ENCODE results near the gene ETS2. TPM values are rescaled to one million over a fixed set of nuclear protein-coding genes. Genes with fewer than 3 reads are reported as not detected.

ETS2 gene
- total RNA-seq, 1 experiment from 2014 or later = 132 TPM

DNA sequence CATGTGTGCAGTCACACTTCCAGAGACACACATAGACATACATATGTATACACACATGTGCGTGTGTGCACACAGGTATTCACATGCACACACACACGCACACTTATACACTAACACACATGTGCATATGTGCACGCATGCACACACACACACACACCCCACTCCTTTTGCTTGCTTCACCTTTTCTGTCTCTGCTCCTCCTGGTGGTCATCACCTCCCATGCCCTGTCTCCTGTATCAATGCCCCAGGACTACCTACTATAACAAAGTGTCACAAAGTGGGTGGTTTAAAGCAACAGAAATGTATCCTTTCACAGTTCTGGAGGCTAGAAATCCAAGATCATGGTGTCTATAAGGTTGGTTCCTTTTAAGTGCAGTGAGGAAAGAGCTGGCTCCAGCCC lies 27.4 kb downstream of the ETS2 start:
- TF ChIP-seq TCF7L2 (IDR thresholded peaks at IDR 0.05; ENCODE audit: low read depth, low read length) (no peak), SIN3A (IDR thresholded peaks at IDR 0.05; ENCODE audit: borderline replicate concordance, insufficient read depth, low read depth, low read length) (no peak), POLR2AphosphoS5 (IDR thresholded peaks at IDR 0.05; ENCODE audit: low read depth, low read length) (no peak)
- TF ChIP-seq, protein P1, sequence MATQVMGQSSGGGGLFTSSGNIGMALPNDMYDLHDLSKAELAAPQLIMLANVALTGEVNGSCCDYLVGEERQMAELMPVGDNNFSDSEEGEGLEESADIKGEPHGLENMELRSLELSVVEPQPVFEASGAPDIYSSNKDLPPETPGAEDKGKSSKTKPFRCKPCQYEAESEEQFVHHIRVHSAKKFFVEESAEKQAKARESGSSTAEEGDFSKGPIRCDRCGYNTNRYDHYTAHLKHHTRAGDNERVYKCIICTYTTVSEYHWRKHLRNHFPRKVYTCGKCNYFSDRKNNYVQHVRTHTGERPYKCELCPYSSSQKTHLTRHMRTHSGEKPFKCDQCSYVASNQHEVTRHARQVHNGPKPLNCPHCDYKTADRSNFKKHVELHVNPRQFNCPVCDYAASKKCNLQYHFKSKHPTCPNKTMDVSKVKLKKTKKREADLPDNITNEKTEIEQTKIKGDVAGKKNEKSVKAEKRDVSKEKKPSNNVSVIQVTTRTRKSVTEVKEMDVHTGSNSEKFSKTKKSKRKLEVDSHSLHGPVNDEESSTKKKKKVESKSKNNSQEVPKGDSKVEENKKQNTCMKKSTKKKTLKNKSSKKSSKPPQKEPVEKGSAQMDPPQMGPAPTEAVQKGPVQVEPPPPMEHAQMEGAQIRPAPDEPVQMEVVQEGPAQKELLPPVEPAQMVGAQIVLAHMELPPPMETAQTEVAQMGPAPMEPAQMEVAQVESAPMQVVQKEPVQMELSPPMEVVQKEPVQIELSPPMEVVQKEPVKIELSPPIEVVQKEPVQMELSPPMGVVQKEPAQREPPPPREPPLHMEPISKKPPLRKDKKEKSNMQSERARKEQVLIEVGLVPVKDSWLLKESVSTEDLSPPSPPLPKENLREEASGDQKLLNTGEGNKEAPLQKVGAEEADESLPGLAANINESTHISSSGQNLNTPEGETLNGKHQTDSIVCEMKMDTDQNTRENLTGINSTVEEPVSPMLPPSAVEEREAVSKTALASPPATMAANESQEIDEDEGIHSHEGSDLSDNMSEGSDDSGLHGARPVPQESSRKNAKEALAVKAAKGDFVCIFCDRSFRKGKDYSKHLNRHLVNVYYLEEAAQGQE (IDR thresholded peaks at IDR 0.05; ENCODE audit: insufficient read depth in 1 of 2, low read depth in 2 of 2, low read length in 1 of 2) = no peak
- TF ChIP-seq, protein P2, sequence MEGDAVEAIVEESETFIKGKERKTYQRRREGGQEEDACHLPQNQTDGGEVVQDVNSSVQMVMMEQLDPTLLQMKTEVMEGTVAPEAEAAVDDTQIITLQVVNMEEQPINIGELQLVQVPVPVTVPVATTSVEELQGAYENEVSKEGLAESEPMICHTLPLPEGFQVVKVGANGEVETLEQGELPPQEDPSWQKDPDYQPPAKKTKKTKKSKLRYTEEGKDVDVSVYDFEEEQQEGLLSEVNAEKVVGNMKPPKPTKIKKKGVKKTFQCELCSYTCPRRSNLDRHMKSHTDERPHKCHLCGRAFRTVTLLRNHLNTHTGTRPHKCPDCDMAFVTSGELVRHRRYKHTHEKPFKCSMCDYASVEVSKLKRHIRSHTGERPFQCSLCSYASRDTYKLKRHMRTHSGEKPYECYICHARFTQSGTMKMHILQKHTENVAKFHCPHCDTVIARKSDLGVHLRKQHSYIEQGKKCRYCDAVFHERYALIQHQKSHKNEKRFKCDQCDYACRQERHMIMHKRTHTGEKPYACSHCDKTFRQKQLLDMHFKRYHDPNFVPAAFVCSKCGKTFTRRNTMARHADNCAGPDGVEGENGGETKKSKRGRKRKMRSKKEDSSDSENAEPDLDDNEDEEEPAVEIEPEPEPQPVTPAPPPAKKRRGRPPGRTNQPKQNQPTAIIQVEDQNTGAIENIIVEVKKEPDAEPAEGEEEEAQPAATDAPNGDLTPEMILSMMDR (IDR thresholded peaks at IDR 0.05) = no peak
- in situ Hi-C loops (cut with HindIII; ENCODE audit: low pct_unique_long_range_greater_than_20kb, low sequenced_read_pairs) (no loop called here), intact Hi-C loops (cut with micrococcal nuclease; ENCODE audit: unreplicated experiment) (no loop called here)
- POLR2A ChIA-PET = no interaction called here
- CTCF ChIA-PET = no interaction called here
- no peak overlapping the region for H3K4me3 ChIP-seq (ENCODE audit: low read depth in 2 of 2, low read length in 2 of 2)
- ATAC-seq (no peak), DNase-seq (ENCODE audit: low read depth, low spot score) (no peak)
- no peaks in the 10 kb centered on the region for H3K4me1 ChIP-seq (ENCODE audit: control insufficient read depth, insufficient read depth, low read length)
- BruUV-seq (replicated peaks) = no TSS peak
- H3K9me3 ChIP-seq (ENCODE audit: control insufficient read depth, insufficient read depth, low read depth, low read length) = no peaks in the 10 kb centered on the region
- H3K27ac ChIP-seq (ENCODE audit: low read length) = no peak overlapping the region
- no peaks in the 10 kb centered on the region for H3K36me3 ChIP-seq (ENCODE audit: control insufficient read depth, insufficient read depth, low read length)
- no peaks in the 10 kb centered on the region for H3K27me3 ChIP-seq (ENCODE audit: control insufficient read depth, insufficient read depth, low read length)

DNA sequence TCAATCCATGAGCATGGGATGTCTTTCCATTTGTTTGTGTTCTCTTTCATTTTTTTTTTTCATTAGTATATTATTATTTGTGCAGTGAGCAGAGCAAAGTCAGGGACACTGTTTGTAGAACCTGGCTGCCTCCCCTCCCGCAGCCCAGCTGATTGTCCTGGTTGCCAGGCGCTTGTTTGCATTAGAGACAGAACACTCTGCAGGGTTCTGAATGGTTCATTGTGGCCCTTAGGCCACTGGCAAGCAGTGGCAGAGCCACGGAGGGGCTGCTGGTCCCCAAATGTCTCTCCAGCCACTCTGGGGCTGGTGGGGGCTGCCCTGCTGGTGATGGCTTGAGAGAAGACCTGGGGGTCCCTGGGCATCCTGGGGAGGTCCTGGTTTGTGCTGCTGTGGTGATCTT lies 29.0 kb downstream of the ETS2 start:
- BruUV-seq (replicated peaks) = no TSS peak
- Histone ChIP-seq H3K27ac (ENCODE audit: low read length) (no peak overlapping the region), H3K36me3 (ENCODE audit: control insufficient read depth, insufficient read depth, low read length) (no peaks in the 10 kb centered on the region), H3K4me1 (ENCODE audit: control insufficient read depth, insufficient read depth, low read length) (no peaks in the 10 kb centered on the region), H3K27me3 (ENCODE audit: control insufficient read depth, insufficient read depth, low read length) (no peaks in the 10 kb centered on the region), H3K4me3 (ENCODE audit: low read depth in 2 of 2, low read length in 2 of 2) (no peak overlapping the region), H3K9me3 (ENCODE audit: control insufficient read depth, insufficient read depth, low read depth, low read length) (no peaks in the 10 kb centered on the region)
- CTCF ChIA-PET = no interaction called here
- TF ChIP-seq TCF7L2 (IDR thresholded peaks at IDR 0.05; ENCODE audit: low read depth, low read length) (no peak), SIN3A (IDR thresholded peaks at IDR 0.05; ENCODE audit: borderline replicate concordance, insufficient read depth, low read depth, low read length) (no peak), POLR2AphosphoS5 (IDR thresholded peaks at IDR 0.05; ENCODE audit: low read depth, low read length) (no peak)
- TF ChIP-seq, protein P1 (IDR thresholded peaks at IDR 0.05; ENCODE audit: insufficient read depth in 1 of 2, low read depth in 2 of 2, low read length in 1 of 2) = no peak
- TF ChIP-seq, protein P2 (IDR thresholded peaks at IDR 0.05) = no peak
- in situ Hi-C loops (cut with HindIII; ENCODE audit: low pct_unique_long_range_greater_than_20kb, low sequenced_read_pairs) = no loop called here
- intact Hi-C loops (cut with micrococcal nuclease; ENCODE audit: unreplicated experiment) = no loop called here
- ATAC-seq = no peak
- no peak for DNase-seq (ENCODE audit: low read depth, low spot score)
- POLR2A ChIA-PET = no interaction called here
